HT1080 (cell line): ENCODE measurements around the gene PDIA6. TPM values are rescaled to one million over a fixed set of nuclear protein-coding genes. Genes with fewer than 3 reads are reported as not detected.
"Not testable (repeated sequence)": the region's sequence is repeated elsewhere in the genome, so short reads cannot be mapped to it uniquely, and the experiment has no call there.

Experiments used
- DNase-seq: peaks from one replicate; pipeline ENCODE4 v3.0.0-alpha.2; 2015; ENCODE audit warnings: low read depth
- total RNA-seq: library from RNA; depleted of rRNA; stranded (reverse); fragments of >200 nt; shearing (Covaris generic); gene quantifications from 2 replicates; pipeline ENCODE4 v1.2.3, GENCODE V29; 2014

Gene PDIA6
- total RNA-seq, 1 experiment from 2014 or later, result 287 TPM

- no peak for DNase-seq
Measured at GRCh38 chr2:10810202-10811161, 2.1 kb downstream of the PDIA6 start.

- no peak for DNase-seq
Measured at GRCh38 chr2:10806543-10806942, 6.0 kb downstream of the PDIA6 start.

- not testable (repeated sequence) for DNase-seq
Measured at GRCh38 chr2:10805990-10806389, 6.6 kb downstream of the PDIA6 start.

GRCh38 chr2:10802657-10803056 lies 9.9 kb downstream of the PDIA6 start:
- no peak for DNase-seq

GRCh38 chr2:10800163-10800562 lies 12.4 kb downstream of the PDIA6 start:
- DNase-seq, result no peak

GRCh38 chr2:10798783-10799182 lies 13.8 kb downstream of the PDIA6 start:
- DNase-seq, result no peak

- DNase-seq, result no peak
Measured at GRCh38 chr2:10796703-10797102, 15.9 kb downstream of the PDIA6 start.

GRCh38 chr2:10795508-10796046 lies 17.0 kb downstream of the PDIA6 start:
- no peak for DNase-seq

GRCh38 chr2:10794876-10795275 lies 17.7 kb downstream of the PDIA6 start:
- DNase-seq, result no peak

- no peak for DNase-seq
Measured at GRCh38 chr2:10793816-10794215, 18.8 kb downstream of the PDIA6 start.

GRCh38 chr2:10792660-10793400 lies 19.8 kb downstream of the PDIA6 start:
- DNase-seq, result no peak

- no peak for DNase-seq
Measured at GRCh38 chr2:10792001-10792634, 20.5 kb downstream of the PDIA6 start.

- DNase-seq, result no peak
Measured at GRCh38 chr2:10790228-10790973, 22.2 kb downstream of the PDIA6 start.

GRCh38 chr2:10788855-10789254 lies 23.7 kb downstream of the PDIA6 start:
- no peak for DNase-seq

- peak; percentile 24 for DNase-seq
Measured at GRCh38 chr2:10787176-10787968, 25.2 kb downstream of the PDIA6 start.

- no peak for DNase-seq
Measured at GRCh38 chr2:10786240-10786982, 26.2 kb downstream of the PDIA6 start.

GRCh38 chr2:10785260-10785659 lies 27.3 kb downstream of the PDIA6 start:
- no peak for DNase-seq

- DNase-seq, result no peak
Measured at GRCh38 chr2:10784719-10785118, 27.9 kb downstream of the PDIA6 start.

- DNase-seq, result peak; percentile 15
Measured at GRCh38 chr2:10783421-10783820, 29.2 kb downstream of the PDIA6 start.
